ENCODE measurements around the gene ELN. TPM values are rescaled to one million over a fixed set of nuclear protein-coding genes. Genes with fewer than 3 reads are reported as not detected.
A peak's percentile ranks its signal among the peaks of the same experiment; 100 is the strongest.

The ELN gene
- total RNA-seq, 8 experiments from 2014 or later: 0.69 to 7.7 (median 2.0) TPM

DNA sequence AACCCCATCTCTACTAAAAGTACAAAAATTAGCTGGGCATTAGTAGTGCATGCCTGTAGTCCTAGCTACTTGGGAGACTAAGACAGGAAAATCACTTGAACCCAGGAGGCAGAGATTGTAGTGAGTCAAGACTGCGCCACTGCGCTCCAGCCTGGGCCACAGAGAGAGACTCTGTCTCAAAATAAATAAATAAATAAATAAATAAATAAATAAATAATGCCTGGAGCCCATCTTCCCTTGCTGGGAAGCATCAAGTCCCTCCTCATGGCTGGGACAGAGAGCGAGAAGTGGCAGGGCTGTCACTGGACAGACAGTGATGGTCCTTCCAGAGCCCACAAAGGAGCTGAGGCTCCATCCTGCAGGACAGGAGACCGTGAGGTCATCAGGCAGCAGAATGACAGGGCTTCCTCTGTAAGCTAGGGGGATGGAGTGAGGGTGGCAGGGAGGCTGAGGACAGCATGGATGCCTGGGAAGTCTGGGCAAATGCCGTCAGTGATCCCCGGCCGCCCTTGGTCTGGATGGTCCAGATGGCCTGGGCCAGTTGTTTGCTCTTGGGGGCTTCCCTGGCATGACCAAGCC lies 36.4 kb upstream of the ELN start:
- H3K27ac ChIP-seq: no peak overlapping the region
- peaks cover 4 to 6% of the 10 kb centered on the region in 2 donors for H3K4me1 ChIP-seq (replicated peaks in 1 of 2)
- no peak overlapping the region for H3K4me3 ChIP-seq
- 83 to 100% (median 100%) methylated on average over 1 to 4 of the region's 7 CpGs; no CpG with 5 or more reads in 5 of the 10 experiments for WGBS, 10 experiments
- in situ Hi-C loops (cut with MboI; ENCODE audit: low pct_unique_long_range_greater_than_20kb in 2 of 9, low sequenced_read_pairs in 9 of 9, unreplicated experiment in 9 of 9): no loop called here
- ATAC-seq (replicated peaks in 6 of 8): peak in 6 of 8 experiments; percentile 42 to 83 (median 50)

DNA sequence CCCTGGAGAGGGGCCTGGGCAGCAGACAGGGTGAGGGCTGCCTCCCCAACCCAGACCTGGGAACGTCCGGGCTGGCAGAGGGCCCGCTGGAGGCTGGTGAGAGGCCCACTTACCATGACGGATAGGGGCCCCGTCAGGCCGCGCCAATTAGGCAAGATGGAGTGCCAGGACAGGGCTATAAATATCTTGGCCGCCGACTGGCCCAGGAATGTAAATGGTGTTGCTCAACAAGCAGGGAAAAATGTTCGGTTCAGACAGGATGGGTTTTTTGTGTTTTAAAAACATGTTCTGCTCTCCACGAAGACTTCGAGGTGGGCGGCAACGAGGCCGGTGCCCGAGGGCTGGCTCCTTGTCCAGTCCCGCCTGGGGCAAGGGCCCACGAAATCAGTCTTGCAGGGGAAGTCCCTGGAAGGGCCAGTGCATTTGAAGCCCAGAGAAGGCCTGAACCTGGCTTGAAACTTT lies 35.8 kb upstream of the ELN start:
- Histone ChIP-seq H3K27ac (no peak overlapping the region), H3K4me3 (no peak overlapping the region), H3K4me1 (replicated peaks in 1 of 2) (peaks cover 4 to 6% of the 10 kb centered on the region in 2 donors)
- in situ Hi-C loops (cut with MboI; ENCODE audit: low pct_unique_long_range_greater_than_20kb in 2 of 9, low sequenced_read_pairs in 9 of 9, unreplicated experiment in 9 of 9): no loop called here
- ATAC-seq (replicated peaks in 6 of 8): peak; percentile 21 to 98 (median 61)
- 0 to 100% (median 63%) methylated on average over 1 to 11 of the region's 18 CpGs; no CpG with 5 or more reads in 1 of the 10 experiments for WGBS, 10 experiments

DNA sequence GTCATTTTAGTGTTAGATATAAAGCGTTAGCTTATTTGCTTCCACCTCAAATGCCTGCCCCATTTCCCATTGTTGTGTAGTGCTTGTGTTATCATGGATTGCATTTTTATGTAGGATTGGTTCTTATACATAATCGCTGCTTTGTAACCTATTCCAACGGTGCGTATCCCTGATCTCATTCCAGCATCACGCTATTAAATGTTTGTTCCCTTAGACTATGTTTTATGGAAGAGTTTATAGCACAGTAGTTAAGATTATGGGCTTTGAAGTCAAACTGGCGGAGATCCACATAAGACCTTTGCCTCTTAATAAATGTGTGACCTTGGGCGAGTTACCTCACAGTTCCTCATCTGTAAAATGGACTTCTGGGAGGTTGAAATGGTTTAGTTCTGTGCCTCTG lies 34.0 kb upstream of the ELN start:
- in situ Hi-C loops (cut with MboI; ENCODE audit: low pct_unique_long_range_greater_than_20kb in 2 of 9, low sequenced_read_pairs in 9 of 9, unreplicated experiment in 9 of 9): no loop called here
- H3K4me3 ChIP-seq: no peak overlapping the region
- ATAC-seq (replicated peaks in 6 of 8): no peak
- H3K4me1 ChIP-seq (replicated peaks in 1 of 2): peaks cover 4 to 6% of the 10 kb centered on the region in 2 donors
- no peak overlapping the region for H3K27ac ChIP-seq
- 79 to 100% (median 90%) methylated on average over 2 to 6 of the region's 7 CpGs; no CpG with 5 or more reads in 1 of the 10 experiments for WGBS, 10 experiments

DNA sequence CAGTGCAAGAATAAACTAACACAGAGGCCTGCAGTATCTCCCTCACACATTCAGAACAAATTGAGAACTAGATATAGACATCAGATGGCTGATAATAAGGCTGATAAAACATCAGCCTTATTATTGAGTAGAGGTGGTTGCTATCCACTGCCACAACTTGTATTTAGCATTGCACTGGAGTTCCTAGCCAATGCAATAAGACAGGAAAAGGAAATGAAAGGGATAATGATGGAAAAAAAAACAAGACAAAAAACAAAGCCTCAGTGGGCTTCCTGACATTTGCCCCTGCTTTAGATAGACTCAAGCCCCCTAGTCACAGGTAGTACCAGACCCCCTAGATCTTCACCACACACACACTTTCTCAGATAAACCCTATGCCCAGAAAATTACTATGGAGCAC lies 33.2 kb upstream of the ELN start:
- H3K4me3 ChIP-seq: no peak overlapping the region
- ATAC-seq (replicated peaks in 6 of 8): no peak
- in situ Hi-C loops (cut with MboI; ENCODE audit: low pct_unique_long_range_greater_than_20kb in 2 of 9, low sequenced_read_pairs in 9 of 9, unreplicated experiment in 9 of 9): no loop called here
- H3K4me1 ChIP-seq (replicated peaks in 1 of 2): peaks cover 4 to 6% of the 10 kb centered on the region in 2 donors
- no peak overlapping the region for H3K27ac ChIP-seq

DNA sequence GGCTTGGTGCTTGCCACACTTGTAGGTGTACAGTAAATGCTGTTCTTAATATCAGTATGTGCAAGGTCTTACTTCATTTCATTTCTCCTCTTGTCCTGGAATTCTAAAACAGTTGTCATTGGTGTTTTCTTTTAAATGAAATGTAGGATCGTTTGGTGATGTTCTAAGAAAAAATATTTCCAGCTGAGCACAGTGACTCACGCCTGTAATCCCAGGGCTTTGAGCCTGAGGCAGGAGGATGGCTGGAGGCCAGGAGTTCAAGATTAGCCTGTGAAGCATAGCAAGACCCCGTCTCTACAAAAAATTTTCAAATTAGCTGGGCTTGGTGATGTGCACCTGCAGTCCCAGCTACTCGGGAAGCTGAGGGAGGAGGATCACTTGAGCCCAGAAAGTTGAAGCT lies 32.6 kb upstream of the ELN start:
- Histone ChIP-seq H3K4me3 (no peak overlapping the region), H3K4me1 (replicated peaks in 1 of 2) (peaks cover 4 to 6% of the 10 kb centered on the region in 2 donors), H3K27ac (no peak overlapping the region)
- no peak for ATAC-seq (replicated peaks in 6 of 8)
- 17 to 84% (median 38%) methylated on average over 1 to 4 of the region's 4 CpGs; no CpG with 5 or more reads in 5 of the 10 experiments for WGBS, 10 experiments
- in situ Hi-C loops (cut with MboI; ENCODE audit: low pct_unique_long_range_greater_than_20kb in 2 of 9, low sequenced_read_pairs in 9 of 9, unreplicated experiment in 9 of 9): no loop called here

DNA sequence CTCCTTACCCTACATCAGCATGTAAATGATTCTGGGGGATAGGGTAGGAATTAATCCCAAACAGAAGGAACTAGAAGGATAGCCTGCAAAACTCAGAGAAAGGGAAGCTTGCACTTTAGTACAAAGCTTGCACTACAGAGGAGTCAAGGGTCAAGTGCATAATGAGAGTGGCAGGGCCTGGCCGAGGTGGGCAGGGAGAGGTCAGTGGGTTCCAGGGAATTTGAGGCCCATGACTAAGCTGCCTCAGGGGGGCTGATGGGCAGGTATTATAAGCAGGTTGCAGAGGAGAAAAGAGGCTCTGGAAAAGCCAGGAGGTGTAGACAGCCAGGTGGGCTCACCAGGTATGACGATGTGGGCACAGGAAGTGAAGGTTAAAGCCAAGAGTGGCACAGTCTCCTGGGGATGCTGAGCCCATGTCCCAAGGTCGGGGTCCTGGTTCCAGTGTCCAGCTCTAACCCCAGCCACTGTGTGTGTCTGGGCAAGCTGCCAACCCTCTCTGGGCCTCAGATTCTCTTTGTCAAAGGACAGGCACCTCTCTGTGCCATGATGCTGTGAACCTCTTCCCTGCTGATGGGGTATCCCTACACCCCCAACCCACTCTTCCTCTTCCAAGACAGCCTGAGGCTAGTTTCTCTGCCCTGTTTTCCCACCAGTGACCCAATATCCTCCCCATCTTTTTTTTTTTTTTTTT lies 32.0 kb upstream of the ELN start:
- no peak for ATAC-seq (replicated peaks in 6 of 8)
- in situ Hi-C loops (cut with MboI; ENCODE audit: low pct_unique_long_range_greater_than_20kb in 2 of 9, low sequenced_read_pairs in 9 of 9, unreplicated experiment in 9 of 9): no loop called here
- WGBS, 10 experiments: 17 to 100% (median 69%) methylated on average over 1 to 3 of the region's 3 CpGs; no CpG with 5 or more reads in 3 of the 10 experiments

DNA sequence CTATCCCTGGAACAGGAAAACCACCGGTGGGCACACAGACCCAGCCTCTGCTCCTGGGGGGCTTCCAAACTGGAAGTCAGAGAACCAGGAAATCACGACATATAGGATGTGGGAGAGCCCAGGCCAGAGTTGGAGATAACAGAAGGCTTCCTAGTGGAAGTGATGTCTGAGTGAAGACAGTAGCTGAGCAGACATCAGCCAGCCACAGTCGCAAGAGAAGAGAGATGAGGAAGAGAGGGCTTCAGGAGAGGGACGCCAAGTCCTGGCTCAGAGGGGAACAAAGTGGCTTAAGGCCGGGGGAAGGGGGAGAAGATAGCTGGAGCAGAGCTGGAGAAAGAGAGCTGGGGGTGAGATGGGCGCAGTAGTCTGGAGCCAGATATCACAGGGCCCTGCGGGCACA lies 30.9 kb upstream of the ELN start:
- ATAC-seq (replicated peaks in 6 of 8): no peak
- WGBS, 10 experiments: 68 to 100% (median 85%) methylated on average over 1 to 4 of the region's 7 CpGs; no CpG with 5 or more reads in 3 of the 10 experiments
- Histone ChIP-seq H3K4me3 (no peak overlapping the region), H3K27ac (no peak overlapping the region), H3K4me1 (replicated peaks in 1 of 2) (peaks cover 0 to 2% of the 10 kb centered on the region in 2 donors)
- in situ Hi-C loops (cut with MboI; ENCODE audit: low pct_unique_long_range_greater_than_20kb in 2 of 9, low sequenced_read_pairs in 9 of 9, unreplicated experiment in 9 of 9): no loop called here

More for the DNA sequence above, 32.0 kb upstream of the ELN start:
- Histone ChIP-seq H3K4me3 (no peak overlapping the region), H3K4me1 (replicated peaks in 1 of 2) (peaks cover 4 to 6% of the 10 kb centered on the region in 2 donors), H3K27ac (no peak overlapping the region)

DNA sequence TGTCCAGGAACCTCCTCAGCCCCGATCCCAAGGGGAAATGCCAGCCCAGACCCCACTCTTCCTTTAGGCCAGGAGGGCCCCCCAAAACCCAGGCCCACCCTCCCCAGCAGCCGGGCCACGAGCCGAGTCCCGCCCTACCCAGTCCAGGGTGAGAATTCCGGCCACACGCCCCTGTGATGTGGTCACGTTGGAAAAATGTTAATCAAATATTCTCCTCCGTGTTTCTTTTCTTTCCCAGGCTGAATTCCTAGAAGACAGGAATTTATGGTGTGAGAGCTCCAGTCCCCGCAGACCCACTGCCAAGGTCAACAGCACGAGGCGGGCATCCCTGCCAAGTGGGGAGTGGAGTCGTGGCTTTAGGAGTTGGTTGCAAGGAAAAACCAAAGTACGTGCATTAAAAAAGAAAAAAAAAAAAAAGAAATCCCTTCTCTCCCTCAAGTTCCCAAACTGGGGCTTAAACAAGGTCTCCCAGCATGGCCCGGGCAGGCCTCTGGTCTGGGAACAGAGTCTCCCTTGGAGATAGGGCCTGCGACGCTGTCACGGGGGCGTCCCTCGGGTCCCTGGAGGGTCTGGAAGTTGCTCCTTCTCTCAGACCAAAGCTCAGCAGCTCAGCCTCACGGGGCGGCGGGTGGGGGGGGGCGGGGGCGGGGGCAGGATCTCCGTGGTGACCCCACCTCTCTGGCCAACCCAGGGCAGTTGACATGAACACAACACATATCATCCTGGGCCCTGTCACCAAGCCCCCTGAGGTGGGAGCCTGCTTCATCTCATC lies 28.1 kb upstream of the ELN start:
- Histone ChIP-seq H3K27ac (no peak overlapping the region), H3K4me1 (replicated peaks in 1 of 2) (no peaks in the 10 kb centered on the region), H3K4me3 (no peak overlapping the region)
- peak in 4 of 8 experiments; percentile 31 to 79 (median 46) for ATAC-seq (replicated peaks in 6 of 8)
- WGBS, 10 experiments: 13 to 83% (median 62%) methylated on average over 3 to 8 of the region's 26 CpGs; no CpG with 5 or more reads in 6 of the 10 experiments
- in situ Hi-C loops (cut with MboI; ENCODE audit: low pct_unique_long_range_greater_than_20kb in 2 of 9, low sequenced_read_pairs in 9 of 9, unreplicated experiment in 9 of 9): no loop called here

DNA sequence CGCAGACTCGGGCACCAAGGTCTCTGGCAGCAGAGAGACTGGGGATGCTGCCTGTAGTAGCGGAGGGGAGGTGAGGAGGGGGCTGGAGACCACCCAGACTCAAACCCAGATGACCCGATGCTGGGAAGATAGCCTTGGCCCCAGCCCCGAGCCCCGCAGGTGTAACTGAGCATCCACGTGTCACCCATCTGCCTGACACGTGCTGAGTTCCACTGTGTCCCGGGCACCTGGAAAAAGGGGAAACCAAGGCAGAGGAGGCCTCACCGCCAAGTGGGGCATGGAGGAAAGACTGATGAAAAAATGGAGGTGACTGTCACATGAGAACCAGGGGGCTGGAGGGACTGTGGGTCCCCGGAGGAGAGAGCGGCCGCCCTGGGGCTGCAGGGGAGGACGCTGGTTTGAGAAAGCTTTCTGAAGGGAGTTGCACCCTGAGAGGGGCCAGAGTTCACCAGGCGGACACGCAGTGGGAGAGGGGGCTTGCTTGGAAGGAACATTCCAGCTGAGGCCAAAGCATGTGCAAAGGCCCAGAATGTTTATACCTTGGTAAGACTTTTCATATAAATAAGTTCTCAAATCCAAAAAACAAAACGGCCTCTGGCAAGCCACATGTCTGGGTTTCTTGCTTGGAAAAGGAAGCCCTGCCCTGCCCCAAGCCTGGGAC lies 27.4 kb upstream of the ELN start:
- Histone ChIP-seq H3K4me3 (no peak overlapping the region), H3K4me1 (replicated peaks in 1 of 2) (no peaks in the 10 kb centered on the region), H3K27ac (no peak overlapping the region)
- 76 to 100% (median 93%) methylated on average over 1 to 7 of the region's 17 CpGs; no CpG with 5 or more reads in 4 of the 10 experiments for WGBS, 10 experiments
- no peak for ATAC-seq (replicated peaks in 6 of 8)
- in situ Hi-C loops (cut with MboI; ENCODE audit: low pct_unique_long_range_greater_than_20kb in 2 of 9, low sequenced_read_pairs in 9 of 9, unreplicated experiment in 9 of 9): no loop called here

DNA sequence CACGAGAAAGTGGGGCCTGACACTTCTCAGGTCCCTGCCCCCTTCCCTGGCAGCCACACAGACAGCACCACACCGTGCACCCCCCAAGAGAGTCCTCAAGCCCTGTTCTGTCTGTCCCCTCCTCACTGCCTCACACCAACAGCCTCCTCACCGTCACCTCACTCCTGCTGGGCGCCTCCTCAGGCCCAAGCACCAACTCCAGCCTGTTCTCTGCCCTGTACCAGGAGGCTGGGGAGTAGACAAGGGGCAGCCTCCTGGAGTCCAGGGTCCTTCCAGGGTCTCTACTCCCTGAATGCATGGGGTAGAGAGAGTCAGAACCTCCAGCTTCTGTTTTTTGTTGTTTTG lies 26.9 kb upstream of the ELN start:
- Histone ChIP-seq H3K4me3 (no peak overlapping the region), H3K27ac (no peak overlapping the region), H3K4me1 (replicated peaks in 1 of 2) (no peaks in the 10 kb centered on the region)
- in situ Hi-C loops (cut with MboI; ENCODE audit: low pct_unique_long_range_greater_than_20kb in 2 of 9, low sequenced_read_pairs in 9 of 9, unreplicated experiment in 9 of 9): no loop called here
- WGBS, 10 experiments: 71 to 100% (median 81%) methylated on average over 1 to 3 of the region's 4 CpGs; no CpG with 5 or more reads in 6 of the 10 experiments
- ATAC-seq (replicated peaks in 6 of 8): no peak

DNA sequence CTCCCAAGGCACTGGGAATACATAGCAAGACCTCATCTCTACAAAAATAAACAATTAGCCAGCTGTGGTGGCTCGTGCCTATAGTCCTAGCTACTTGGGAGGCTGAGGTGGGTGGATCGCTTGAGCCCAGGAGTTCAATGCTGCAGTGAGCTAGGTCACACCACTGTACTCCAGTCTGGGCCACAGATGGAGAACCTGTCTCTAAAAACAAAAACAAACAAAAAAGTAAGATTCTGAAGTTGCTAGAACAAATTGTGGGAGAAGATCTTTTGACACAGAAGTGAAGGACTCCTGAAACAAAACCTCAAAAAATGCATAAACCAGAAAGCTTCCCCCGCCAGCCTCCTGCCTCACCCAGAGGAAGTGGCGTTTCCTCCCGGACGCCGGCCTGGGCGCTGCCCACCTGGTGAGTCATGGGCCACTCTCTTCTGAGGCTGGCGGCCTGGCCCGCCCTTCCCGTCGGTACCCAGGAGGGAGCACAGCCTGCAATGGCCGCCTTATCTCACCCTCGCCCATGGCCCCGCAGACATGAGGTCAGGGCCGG lies 25.4 kb upstream of the ELN start:
- peak in 3 of 8 experiments; percentile 81 to 96 (median 96) for ATAC-seq (replicated peaks in 6 of 8)

DNA sequence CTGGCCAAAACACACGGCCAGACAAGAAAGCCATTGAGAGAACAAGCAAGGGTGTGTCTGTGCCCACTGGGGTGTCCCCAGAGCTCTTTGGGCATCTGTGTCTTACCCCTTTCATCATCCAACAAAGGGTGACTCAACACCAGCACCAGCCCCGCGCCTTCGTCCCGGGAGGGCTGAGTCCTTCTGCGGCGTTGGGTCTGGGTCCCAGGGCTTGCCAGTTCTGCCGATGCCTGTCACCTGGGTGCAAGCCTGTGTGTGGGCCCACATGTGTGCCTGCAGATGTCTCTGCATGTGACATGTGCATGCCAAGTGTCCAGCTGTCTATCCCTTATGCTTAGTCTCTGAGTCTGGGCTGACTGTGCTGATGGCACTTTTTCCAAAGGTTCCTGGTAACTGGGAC lies 24.4 kb upstream of the ELN start:
- no peaks in the 10 kb centered on the region for H3K4me1 ChIP-seq (replicated peaks in 1 of 2)
- WGBS, 10 experiments: 92 to 100% methylated on average over 1 to 7 of the region's 8 CpGs; no CpG with 5 or more reads in 8 of the 10 experiments
- ATAC-seq (replicated peaks in 6 of 8): no peak
- no peak overlapping the region for H3K27ac ChIP-seq
- H3K4me3 ChIP-seq: no peak overlapping the region
- in situ Hi-C loops (cut with MboI; ENCODE audit: low pct_unique_long_range_greater_than_20kb in 2 of 9, low sequenced_read_pairs in 9 of 9, unreplicated experiment in 9 of 9): no loop called here

More for the DNA sequence above, 25.4 kb upstream of the ELN start:
- H3K4me1 ChIP-seq (replicated peaks in 1 of 2): no peaks in the 10 kb centered on the region
- H3K27ac ChIP-seq: no peak overlapping the region
- in situ Hi-C loops (cut with MboI; ENCODE audit: low pct_unique_long_range_greater_than_20kb in 2 of 9, low sequenced_read_pairs in 9 of 9, unreplicated experiment in 9 of 9): no loop called here
- 0 to 80% (median 69%) methylated on average over 1 to 9 of the region's 16 CpGs; no CpG with 5 or more reads in 4 of the 10 experiments for WGBS, 10 experiments
- H3K4me3 ChIP-seq: no peak overlapping the region
